LoVo (cell line): ENCODE data around the gene CNST.
"Not testable (repeated sequence)": the region's sequence is repeated elsewhere in the genome, so short reads cannot be mapped to it uniquely, and the experiment has no call there.

Source experiments
- DNase-seq: peaks from one replicate; pipeline ENCODE4 v3.0.0-alpha.2; 2016; ENCODE audit warnings: low spot score

CNST gene

DNA sequence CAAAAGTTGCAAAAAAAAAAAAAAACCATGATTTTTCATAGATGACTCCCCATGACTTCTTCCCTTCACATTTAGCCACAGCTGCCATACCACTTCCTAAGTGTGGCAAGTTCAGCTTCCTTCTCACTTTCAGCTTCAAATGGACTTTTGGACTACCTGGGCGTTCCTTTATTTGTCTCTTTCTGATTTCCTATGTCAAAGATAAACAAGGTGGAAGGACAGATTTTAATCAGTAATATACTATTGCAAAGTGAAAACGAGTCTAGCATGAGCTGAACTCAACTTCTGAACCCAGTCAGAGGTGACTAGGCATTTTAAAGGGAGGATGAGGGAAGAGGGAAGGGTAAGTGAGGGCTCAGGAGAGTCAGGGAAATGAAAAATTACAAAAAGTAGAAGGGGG is 143.6 kb downstream of the CNST start:
- DNase-seq = peak; percentile 38

DNA sequence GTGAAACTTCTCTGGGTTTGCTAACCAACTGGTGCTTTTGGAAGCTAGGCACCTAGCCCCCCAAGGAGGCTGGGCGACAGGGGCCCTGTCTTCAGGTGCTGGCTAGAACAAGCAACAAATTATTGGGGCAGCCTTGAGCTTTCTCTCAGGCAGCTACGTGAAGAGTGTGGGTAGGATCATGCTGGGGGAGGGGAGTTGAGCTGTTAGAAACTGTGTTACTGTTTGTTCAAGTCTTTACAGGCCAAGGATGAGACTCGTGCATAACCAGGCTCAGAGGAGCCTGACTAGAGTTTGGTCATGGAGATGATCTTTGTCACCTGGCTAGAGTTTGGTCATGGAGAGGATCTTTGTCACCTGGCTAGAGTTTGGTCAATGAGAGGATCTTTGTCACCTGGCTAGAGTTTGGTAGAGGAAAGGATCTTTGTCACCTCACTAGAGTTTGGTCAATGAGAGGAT is 145.3 kb downstream of the CNST start:
- DNase-seq = no peak

GRCh38 chr1:246712428-246712827 is 146.2 kb downstream of the CNST start:
- not testable (repeated sequence) for DNase-seq
